Measurements from ENCODE around the gene COMT.

GRCh38 chr22:20010307-20011122 is 68.9 kb downstream of the COMT start:
- TF ChIP-seq POLR2A (IDR thresholded peaks at IDR 0.05): no peak
- TF ChIP-seq CTCF (IDR thresholded peaks at IDR 0.05): no peak
